Keratinocyte (primary cell): ENCODE measurements around the gene GSPT1.

ENCODE experiments used
- EZH2 ChIP-seq: IDR thresholded peaks from one replicate; pipeline ENCODE4 v1.6.1; 2012; ENCODE audit warnings: inconsistent platforms, mild to moderate bottlenecking, low read length, moderate library complexity
- TF ChIP-seq, protein P1 (sequence below), 3 experiments: IDR thresholded peaks in 1 of 3; conservative IDR thresholded peaks in 1 of 3; optimal IDR thresholded peaks in 1 of 3; 2 replicates in 2 of 3; 3 replicates in 1 of 3; pipeline versions ENCODE3 to v1.5.1; 2011; ENCODE audit warnings: low read length in 3 of 3, mild to moderate bottlenecking in 3 of 3, moderate library complexity in 2 of 3, control low read depth in 1 of 3, inconsistent platforms in 1 of 3; ENCODE audit not compliant: insufficient read depth in 2 of 3; ENCODE audit errors: extremely low read depth in 1 of 3

DNA sequence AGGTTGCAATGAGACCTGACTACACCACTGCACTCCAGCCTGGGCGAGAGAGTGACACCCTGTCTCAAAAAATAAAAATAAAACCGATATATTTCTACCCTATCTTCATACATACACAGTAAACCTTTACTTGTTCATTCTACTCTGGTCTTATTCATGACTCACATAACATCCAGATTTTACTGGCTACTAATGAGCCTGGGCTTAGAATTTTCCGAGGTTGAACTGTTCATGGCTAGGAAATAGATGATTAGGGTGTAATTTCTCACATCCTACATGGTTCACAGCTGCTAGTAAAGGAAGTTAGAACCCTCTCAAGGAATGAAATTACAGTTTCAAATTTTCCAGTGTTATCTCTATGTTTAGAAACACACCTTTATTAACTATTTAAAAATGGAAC, 14.7 kb downstream of the GSPT1 start:
- TF ChIP-seq, protein P1, sequence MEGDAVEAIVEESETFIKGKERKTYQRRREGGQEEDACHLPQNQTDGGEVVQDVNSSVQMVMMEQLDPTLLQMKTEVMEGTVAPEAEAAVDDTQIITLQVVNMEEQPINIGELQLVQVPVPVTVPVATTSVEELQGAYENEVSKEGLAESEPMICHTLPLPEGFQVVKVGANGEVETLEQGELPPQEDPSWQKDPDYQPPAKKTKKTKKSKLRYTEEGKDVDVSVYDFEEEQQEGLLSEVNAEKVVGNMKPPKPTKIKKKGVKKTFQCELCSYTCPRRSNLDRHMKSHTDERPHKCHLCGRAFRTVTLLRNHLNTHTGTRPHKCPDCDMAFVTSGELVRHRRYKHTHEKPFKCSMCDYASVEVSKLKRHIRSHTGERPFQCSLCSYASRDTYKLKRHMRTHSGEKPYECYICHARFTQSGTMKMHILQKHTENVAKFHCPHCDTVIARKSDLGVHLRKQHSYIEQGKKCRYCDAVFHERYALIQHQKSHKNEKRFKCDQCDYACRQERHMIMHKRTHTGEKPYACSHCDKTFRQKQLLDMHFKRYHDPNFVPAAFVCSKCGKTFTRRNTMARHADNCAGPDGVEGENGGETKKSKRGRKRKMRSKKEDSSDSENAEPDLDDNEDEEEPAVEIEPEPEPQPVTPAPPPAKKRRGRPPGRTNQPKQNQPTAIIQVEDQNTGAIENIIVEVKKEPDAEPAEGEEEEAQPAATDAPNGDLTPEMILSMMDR (optimal IDR thresholded peaks at IDR 0.05 in 1 of 3, IDR thresholded peaks at IDR 0.05 in 1 of 3, conservative IDR thresholded peaks at IDR 0.05 in 1 of 3; ENCODE audit: extremely low read depth in 1 of 3, insufficient read depth in 2 of 3, low read length in 3 of 3), result no peak
- no peak for TF ChIP-seq EZH2
